H9 (cell line): Measurements from ENCODE around the gene COPB1. TPM values are rescaled to one million over a fixed set of nuclear protein-coding genes. Genes with fewer than 3 reads are reported as not detected.

Source experiments
- DNase-seq: peaks from one replicate; pipeline ENCODE4 v3.0.0-alpha.2; 2017
- H2AFZ ChIP-seq: one replicate; pipeline ENCODE4 v1.6.1; 2013; ENCODE audit warnings: mild to moderate bottlenecking, low read length, control low read depth, moderate library complexity
- H2AK5ac ChIP-seq: 2 replicates; pipeline ENCODE4 v1.6.1; 2013; ENCODE audit warnings: low read length, control low read depth, mixed read lengths; ENCODE audit not compliant: insufficient read length
- H2BK120ac ChIP-seq: one replicate; pipeline ENCODE4 v1.6.1; 2013; ENCODE audit warnings: low read depth, mild to moderate bottlenecking, low read length, control low read depth, inconsistent platforms; ENCODE audit not compliant: poor library complexity, severe bottlenecking
- H2BK12ac ChIP-seq: 2 replicates; pipeline ENCODE4 v1.6.1; 2013; ENCODE audit warnings: low read length, control low read depth, mixed read lengths, low read depth; ENCODE audit not compliant: insufficient read length
- H2BK15ac ChIP-seq: 2 replicates; pipeline ENCODE4 v1.6.1; 2013; ENCODE audit warnings: low read depth, low read length, control low read depth
- H2BK20ac ChIP-seq: one replicate; pipeline ENCODE4 v1.6.1; 2013; ENCODE audit warnings: low read depth, mild to moderate bottlenecking, low read length, control low read depth, inconsistent platforms; ENCODE audit not compliant: poor library complexity, severe bottlenecking
- H2BK5ac ChIP-seq: 2 replicates; pipeline ENCODE4 v1.6.1; 2013; ENCODE audit warnings: low read length, control low read depth, mixed read lengths; ENCODE audit not compliant: insufficient read length
- H3K14ac ChIP-seq: 2 replicates; pipeline ENCODE4 v1.6.1; 2013; ENCODE audit warnings: low read length, control low read depth; ENCODE audit not compliant: insufficient read depth
- H3K18ac ChIP-seq: 2 replicates; pipeline ENCODE4 v1.6.1; 2013; ENCODE audit warnings: low read depth, mild to moderate bottlenecking, mixed read lengths, low read length, control low read depth; ENCODE audit not compliant: insufficient read length
- H3K23ac ChIP-seq: 2 replicates; pipeline ENCODE4 v1.6.1; 2013; ENCODE audit warnings: low read length, control low read depth, mixed read lengths, low read depth; ENCODE audit not compliant: insufficient read length
- H3K23me2 ChIP-seq: 2 replicates; pipeline ENCODE4 v1.6.1; 2013; ENCODE audit warnings: low read depth, mild to moderate bottlenecking, mixed read lengths, low read length, control low read depth; ENCODE audit not compliant: insufficient read length, poor library complexity, severe bottlenecking
- H3K27ac ChIP-seq: 2 replicates; pipeline ENCODE4 v1.5.1; 2013; ENCODE audit warnings: low read length, control low read depth, mixed read lengths, low read depth; ENCODE audit not compliant: insufficient read length
- H3K27me3 ChIP-seq: 2 replicates; pipeline ENCODE4 v1.6.1; 2013; ENCODE audit warnings: low read length, control low read depth, inconsistent platforms; ENCODE audit not compliant: insufficient read depth
- H3K4ac ChIP-seq: 2 replicates; pipeline ENCODE4 v1.6.1; 2013; ENCODE audit warnings: low read depth, mild to moderate bottlenecking, control low read depth, inconsistent platforms, low read length, moderate library complexity
- H3K4me1 ChIP-seq: 2 replicates; pipeline ENCODE4 v1.6.1; 2013; ENCODE audit warnings: low read length, control low read depth, inconsistent platforms; ENCODE audit not compliant: insufficient read depth
- H3K4me2 ChIP-seq: 2 replicates; pipeline ENCODE4 v1.6.1; 2013; ENCODE audit warnings: low read length, control low read depth, mixed read lengths; ENCODE audit not compliant: insufficient read length, insufficient read depth
- H3K56ac ChIP-seq: 2 replicates; pipeline ENCODE4 v1.6.1; 2013; ENCODE audit warnings: low read depth, mild to moderate bottlenecking, mixed read lengths, low read length, control low read depth; ENCODE audit not compliant: insufficient read length
- H3K79me1 ChIP-seq: 2 replicates; pipeline ENCODE4 v1.6.1; 2013; ENCODE audit warnings: low read depth, mild to moderate bottlenecking, moderate library complexity, low read length, control low read depth, inconsistent platforms; ENCODE audit not compliant: insufficient read depth, poor library complexity, severe bottlenecking
- H3K79me2 ChIP-seq: 2 replicates; pipeline ENCODE4 v1.6.1; 2013; ENCODE audit warnings: low read length, control low read depth, inconsistent platforms; ENCODE audit not compliant: insufficient read depth
- H3K9ac ChIP-seq: 2 replicates; pipeline ENCODE4 v1.6.1; 2013; ENCODE audit warnings: low read length, control low read depth, mixed read lengths; ENCODE audit not compliant: insufficient read length; ENCODE audit errors: extremely low read depth
- H3K9me3 ChIP-seq: one replicate; pipeline ENCODE4 v1.6.1; 2013; ENCODE audit warnings: low read depth, low read length, inconsistent platforms; ENCODE audit not compliant: control insufficient read depth
- H3T11ph ChIP-seq: one replicate; pipeline ENCODE4 v1.6.1; 2013; ENCODE audit warnings: mild to moderate bottlenecking, low read length, control low read depth, inconsistent platforms
- H4K20me1 ChIP-seq: one replicate; pipeline ENCODE4 v1.6.1; 2013; ENCODE audit not compliant: control insufficient read depth, insufficient read length, insufficient read depth
- H4K5ac ChIP-seq: 2 replicates; pipeline ENCODE4 v1.6.1; 2013; ENCODE audit warnings: low read depth, mild to moderate bottlenecking, mixed read lengths, low read length, control low read depth; ENCODE audit not compliant: insufficient read length
- H4K8ac ChIP-seq: replicated peaks from 2 replicates; pipeline ENCODE4 v1.6.1; 2013; ENCODE audit warnings: low read length, control low read depth, mixed read lengths, low read depth; ENCODE audit not compliant: insufficient read length
- H4K91ac ChIP-seq: 2 replicates; pipeline ENCODE4 v1.6.1; 2013; ENCODE audit warnings: low read depth, mild to moderate bottlenecking, moderate library complexity, mixed read lengths, low read length, control low read depth; ENCODE audit not compliant: insufficient read length
- H3K27ac Mint-ChIP-seq, 3 experiments: 2 replicates in 2 of 3; 3 replicates in 1 of 3; pipeline ENCODE4 v1.8.0; 2020 to 2021; ENCODE audit warnings: mixed read lengths in 3 of 3, mild to moderate bottlenecking in 1 of 3, moderate library complexity in 1 of 3
- H3K27me3 Mint-ChIP-seq: 2 replicates; pipeline ENCODE4 v1.8.0; 2021; ENCODE audit warnings: low read depth, mild to moderate bottlenecking, moderate library complexity, mixed read lengths
- H3K36me3 Mint-ChIP-seq, 3 experiments: 2 replicates in 2 of 3; 3 replicates in 1 of 3; pipeline ENCODE4 v1.8.0; 2020 to 2021; ENCODE audit warnings: low read depth in 3 of 3, mixed read lengths in 3 of 3; ENCODE audit not compliant: insufficient read depth in 1 of 3
- H3K4me1 Mint-ChIP-seq, 2 experiments: 2 replicates each; pipeline ENCODE4 v1.8.0; 2020; ENCODE audit warnings: mixed read lengths in 2 of 2
- H3K4me3 Mint-ChIP-seq, 2 experiments: 2 replicates in 1 of 2; 3 replicates in 1 of 2; pipeline ENCODE4 v1.8.0; 2020 to 2021; ENCODE audit warnings: mild to moderate bottlenecking in 2 of 2, mixed read lengths in 2 of 2, moderate library complexity in 1 of 2
- H3K9me3 Mint-ChIP-seq, 2 experiments: 2 replicates in 1 of 2; 3 replicates in 1 of 2; pipeline ENCODE4 v1.8.0; 2020; ENCODE audit warnings: mild to moderate bottlenecking in 2 of 2, mixed read lengths in 2 of 2, moderate library complexity in 1 of 2
- CTCF ChIP-seq: fragments of 200-600 bp; sonication (generic); conservative IDR thresholded peaks from 3 replicates; pipeline ENCODE4 v1.8.0; 2021; ENCODE audit warnings: antibody characterized with exemption, mild to moderate bottlenecking
- WGBS: extraction: QIAGEN DNeasy Blood & Tissue Kit; methylation state at CpG from one replicate; pipeline ENCODE4 v1.1.7; 2013; ENCODE audit warnings: missing lambda C conversion rate, low lambda C conversion rate, mixed read lengths; ENCODE audit not compliant: insufficient read length; ENCODE audit errors: extremely low coverage; 5-methylcytosine and 5-hydroxymethylcytosine counted together
- total RNA-seq: library from RNA; stranded (reverse); gene quantifications from 2 replicates; pipeline ENCODE4 v1.2.1, GENCODE V29; 2021

Gene COPB1
- total RNA-seq, 1 experiment from 2014 or later: 71.6 TPM

DNA sequence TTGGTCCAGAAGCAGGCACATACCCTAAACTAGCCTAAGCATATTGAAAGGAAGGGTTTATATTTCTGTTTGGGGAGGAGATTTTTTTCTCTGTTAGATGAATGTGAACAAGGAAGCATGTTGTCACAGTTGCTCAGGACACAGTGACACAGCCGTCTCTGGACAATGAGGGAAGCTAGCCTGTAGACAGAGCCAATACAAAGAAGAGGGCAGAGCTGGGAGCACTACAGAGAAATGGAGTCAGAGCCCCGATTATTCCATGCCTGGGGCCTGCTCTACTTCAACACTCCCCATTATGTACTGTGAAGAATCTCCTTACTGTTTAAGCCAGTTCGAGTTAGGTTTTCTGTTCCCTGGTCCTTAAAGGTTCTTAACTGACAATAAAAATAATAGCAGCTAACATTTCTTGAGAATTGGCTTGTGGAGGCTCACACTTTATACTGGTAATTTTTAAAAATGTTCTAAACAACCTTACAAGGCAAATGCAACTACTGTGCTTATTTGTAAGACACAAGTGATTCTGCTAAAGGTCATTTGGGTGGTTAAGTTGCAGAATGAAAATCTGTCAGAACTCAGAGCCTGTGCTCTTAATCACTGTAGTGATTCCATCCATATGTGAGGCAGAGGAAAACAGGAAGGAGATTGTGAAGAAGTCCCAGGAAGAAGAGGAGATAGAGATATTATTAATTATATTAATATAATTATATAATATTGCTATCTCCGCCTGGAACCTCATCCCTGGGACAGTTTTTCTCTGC lies 81.8 kb downstream of the COPB1 start:
- Mint-ChIP-seq H3K27ac (no peak overlapping the region), H3K36me3 (no peaks in the 10 kb centered on the region), H3K27me3 (peaks cover 4% of the 10 kb centered on the region), H3K4me3 (no peak overlapping the region), H3K9me3 (no peaks in the 10 kb centered on the region), H3K4me1 (peaks cover 20 to 26% of the 10 kb centered on the region in 2 experiments)
- DNase-seq: no peak
- Histone ChIP-seq H4K5ac (no peak overlapping the region), H2BK120ac (no peak overlapping the region), H4K20me1 (no peaks in the 10 kb centered on the region), H3K23ac (no peak overlapping the region), H3K27me3 (no peaks in the 10 kb centered on the region), H3K4me2 (no peak overlapping the region), H2BK12ac (no peak overlapping the region), H4K8ac (no peak overlapping the region), H3T11ph (no peak overlapping the region), H3K23me2 (no peaks in the 10 kb centered on the region), H2AK5ac (no peak overlapping the region), H2BK15ac (no peak overlapping the region), H3K14ac (no peak overlapping the region), H2AFZ (no peak overlapping the region), H2BK5ac (no peak overlapping the region), H3K4ac (no peak overlapping the region), H3K56ac (no peak overlapping the region), H3K18ac (no peak overlapping the region), H3K4me1 (peaks cover 3% of the 10 kb centered on the region), H4K91ac (no peak overlapping the region), H3K9ac (no peak overlapping the region), H3K27ac (no peak overlapping the region), H2BK20ac (no peak overlapping the region), H3K79me2 (no peaks in the 10 kb centered on the region), H3K9me3 (no peaks in the 10 kb centered on the region), H3K79me1 (no peaks in the 10 kb centered on the region)
- WGBS: no CpG with 5 or more reads among the region's 4 CpGs
- no peak for TF ChIP-seq CTCF
